Mesothelial cell of epicardium (in vitro differentiated cells): ENCODE data around the gene SMIM24. TPM values are rescaled to one million over a fixed set of nuclear protein-coding genes. Genes with fewer than 3 reads are reported as not detected.

ENCODE experiments used
- DNase-seq, 2 experiments: peaks; one replicate each; pipeline ENCODE4 v3.0.0; 2021; ENCODE audit warnings: low spot score in 2 of 2; ENCODE audit not compliant: unreplicated experiment in 2 of 2
- H3K27ac Mint-ChIP-seq: 2 replicates; pipeline ENCODE4 v1.8.0; 2021; ENCODE audit warnings: mixed read lengths
- H3K27me3 Mint-ChIP-seq: 2 replicates; pipeline ENCODE4 v1.8.0; 2021; ENCODE audit warnings: low read depth, mixed read lengths
- H3K36me3 Mint-ChIP-seq: 2 replicates; pipeline ENCODE4 v1.8.0; 2021; ENCODE audit warnings: mixed read lengths
- H3K4me1 Mint-ChIP-seq: 2 replicates; pipeline ENCODE4 v1.8.0; 2021; ENCODE audit warnings: mixed read lengths
- H3K4me3 Mint-ChIP-seq: 2 replicates; pipeline ENCODE4 v1.8.0; 2021; ENCODE audit warnings: mild to moderate bottlenecking, moderate library complexity, mixed read lengths
- H3K9me3 Mint-ChIP-seq: 2 replicates; pipeline ENCODE4 v1.8.0; 2021; ENCODE audit warnings: mixed read lengths
- total RNA-seq: library from RNA; stranded (reverse); gene quantifications from 3 replicates; pipeline ENCODE4 v1.2.1, GENCODE V29; 2021
- TF ChIP-seq, protein P1 (sequence below): fragments of 200-600 bp; sonication (generic); IDR thresholded peaks from one replicate; pipeline ENCODE4 v1.5.0; 2021; ENCODE audit warnings: antibody characterized with exemption; ENCODE audit not compliant: unreplicated experiment

Gene SMIM24
- total RNA-seq, 1 donor from 2014 or later = 0.60 TPM

DNA sequence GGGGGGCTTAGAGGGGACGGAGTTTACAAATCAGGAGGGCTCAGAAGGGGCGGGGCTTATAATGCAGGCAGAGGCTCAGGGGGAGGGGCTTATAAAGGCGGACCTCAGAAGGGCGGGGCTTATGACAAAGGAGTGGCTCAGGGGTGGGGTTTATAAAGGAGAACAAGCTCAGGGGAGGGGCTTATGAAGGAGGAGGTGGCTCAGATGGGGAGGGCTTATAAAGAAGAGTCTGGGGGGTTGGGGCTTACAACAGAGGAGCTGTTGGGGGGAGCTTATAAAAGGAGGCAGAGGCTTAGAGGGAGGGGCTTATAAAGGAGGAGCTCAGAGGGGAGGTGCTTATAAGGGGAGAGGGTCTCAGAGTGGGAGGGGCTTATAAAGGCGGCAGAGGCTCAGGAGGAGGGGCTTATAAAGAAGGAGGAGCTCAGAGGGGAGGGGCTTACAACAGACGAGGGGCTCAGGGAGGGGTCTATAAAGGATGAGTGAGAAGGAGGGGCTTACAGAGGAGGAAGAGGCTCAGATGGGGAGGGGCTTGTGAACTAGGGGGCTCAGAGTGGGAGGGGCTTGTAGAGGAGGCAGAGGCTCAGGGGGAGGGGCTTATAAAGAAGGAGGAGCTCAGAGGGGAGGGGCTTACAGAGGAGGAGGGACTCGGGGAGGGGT, 1.0 kb downstream of the SMIM24 start:
- TF ChIP-seq, protein P1, sequence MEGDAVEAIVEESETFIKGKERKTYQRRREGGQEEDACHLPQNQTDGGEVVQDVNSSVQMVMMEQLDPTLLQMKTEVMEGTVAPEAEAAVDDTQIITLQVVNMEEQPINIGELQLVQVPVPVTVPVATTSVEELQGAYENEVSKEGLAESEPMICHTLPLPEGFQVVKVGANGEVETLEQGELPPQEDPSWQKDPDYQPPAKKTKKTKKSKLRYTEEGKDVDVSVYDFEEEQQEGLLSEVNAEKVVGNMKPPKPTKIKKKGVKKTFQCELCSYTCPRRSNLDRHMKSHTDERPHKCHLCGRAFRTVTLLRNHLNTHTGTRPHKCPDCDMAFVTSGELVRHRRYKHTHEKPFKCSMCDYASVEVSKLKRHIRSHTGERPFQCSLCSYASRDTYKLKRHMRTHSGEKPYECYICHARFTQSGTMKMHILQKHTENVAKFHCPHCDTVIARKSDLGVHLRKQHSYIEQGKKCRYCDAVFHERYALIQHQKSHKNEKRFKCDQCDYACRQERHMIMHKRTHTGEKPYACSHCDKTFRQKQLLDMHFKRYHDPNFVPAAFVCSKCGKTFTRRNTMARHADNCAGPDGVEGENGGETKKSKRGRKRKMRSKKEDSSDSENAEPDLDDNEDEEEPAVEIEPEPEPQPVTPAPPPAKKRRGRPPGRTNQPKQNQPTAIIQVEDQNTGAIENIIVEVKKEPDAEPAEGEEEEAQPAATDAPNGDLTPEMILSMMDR = no peak
- Mint-ChIP-seq H3K27me3 (peaks cover 27% of the 10 kb centered on the region), H3K4me3 (no peak overlapping the region), H3K9me3 (no peaks in the 10 kb centered on the region), H3K27ac (no peak overlapping the region), H3K4me1 (no peaks in the 10 kb centered on the region), H3K36me3 (no peaks in the 10 kb centered on the region)
- DNase-seq = no peak

DNA sequence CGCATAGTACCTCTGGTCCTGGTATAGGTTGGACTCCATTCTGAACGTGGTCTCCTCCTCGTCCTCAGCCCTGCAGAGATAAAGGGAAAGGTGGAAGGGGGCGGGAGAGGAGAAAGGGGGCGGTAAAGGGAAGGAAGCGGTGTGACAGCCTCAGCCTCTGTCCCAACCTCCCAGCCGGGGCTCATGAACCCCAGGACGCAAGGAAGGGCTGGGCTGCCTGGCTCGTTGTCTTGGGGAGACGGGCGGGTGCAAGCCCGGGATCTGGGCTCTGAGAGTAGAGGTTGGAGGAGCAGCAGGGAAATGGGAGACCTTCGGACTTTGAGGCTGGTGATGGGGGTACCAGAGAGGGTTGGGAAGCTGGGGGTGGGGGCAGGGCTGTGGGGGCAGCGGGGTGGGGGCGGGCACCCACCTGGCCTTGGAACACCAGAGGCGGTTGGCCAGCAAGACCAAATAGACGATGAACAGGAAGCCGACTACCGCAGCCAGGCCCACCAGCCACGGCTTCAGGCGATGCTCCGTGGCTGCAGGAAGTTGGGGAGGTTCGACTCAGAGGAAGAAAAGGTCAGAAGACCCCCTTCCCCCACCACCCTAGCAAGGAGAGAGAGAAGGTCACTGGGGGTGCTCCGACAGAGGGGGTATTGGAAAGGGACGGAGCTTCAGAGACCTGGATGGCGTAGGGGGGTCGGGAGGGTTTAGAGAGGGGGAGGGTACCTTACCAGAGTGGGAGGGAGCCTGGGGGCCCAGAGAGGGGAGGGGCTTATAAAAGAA, 1.7 kb downstream of the SMIM24 start:
- peaks cover 30% of the 10 kb centered on the region for H3K27me3 Mint-ChIP-seq
- no peaks in the 10 kb centered on the region for H3K36me3 Mint-ChIP-seq
- H3K4me3 Mint-ChIP-seq = no peak overlapping the region
- no peaks in the 10 kb centered on the region for H3K4me1 Mint-ChIP-seq
- no peak overlapping the region for H3K27ac Mint-ChIP-seq
- no peak for DNase-seq
- TF ChIP-seq, protein P1 = no peak
- H3K9me3 Mint-ChIP-seq = no peaks in the 10 kb centered on the region

DNA sequence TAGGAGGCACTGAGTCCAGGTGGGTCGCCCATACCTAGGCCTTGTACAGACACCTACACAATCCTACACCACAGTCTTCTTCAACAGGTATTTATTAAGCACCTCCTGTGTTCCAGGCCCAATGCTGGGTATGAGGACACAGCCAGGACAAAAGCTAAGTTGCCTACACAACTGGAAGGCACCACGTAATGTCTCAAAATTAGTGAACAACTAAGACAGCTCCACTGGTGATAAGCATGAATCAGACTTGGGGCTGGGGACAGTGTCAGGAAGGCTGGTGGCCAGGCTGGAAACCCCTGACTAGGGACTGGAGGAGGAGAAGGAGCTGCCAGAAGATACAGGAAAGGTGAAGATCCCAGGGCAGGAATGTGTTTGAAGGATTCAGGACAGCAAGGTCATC, 2.4 kb downstream of the SMIM24 start:
- no peaks in the 10 kb centered on the region for H3K4me1 Mint-ChIP-seq

DNA sequence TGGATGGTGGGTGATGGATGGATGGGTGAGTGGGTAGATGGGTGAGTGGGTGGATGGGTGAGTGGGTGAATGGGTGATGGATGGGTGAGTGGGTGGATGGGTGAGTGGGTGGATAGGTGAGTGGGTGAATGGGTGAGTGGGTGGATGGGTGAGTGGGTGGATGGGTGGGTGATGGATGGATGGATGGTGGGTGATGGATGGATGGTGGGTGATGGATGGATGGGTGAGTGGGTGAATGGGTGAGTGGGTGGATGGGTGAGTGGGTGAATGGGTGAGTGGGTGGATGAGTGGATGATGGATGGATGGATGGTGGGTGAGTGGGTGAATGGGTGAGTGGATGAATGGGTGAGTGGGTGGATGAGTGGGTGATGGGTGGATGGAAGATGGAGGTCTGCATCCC, 2.8 kb downstream of the SMIM24 start:
- H3K4me3 Mint-ChIP-seq = no peak overlapping the region
- DNase-seq = no peak
- H3K27me3 Mint-ChIP-seq = peaks cover 28% of the 10 kb centered on the region
- no peak overlapping the region for H3K27ac Mint-ChIP-seq
- no peaks in the 10 kb centered on the region for H3K4me1 Mint-ChIP-seq
- TF ChIP-seq, protein P1 = no peak
- no peaks in the 10 kb centered on the region for H3K9me3 Mint-ChIP-seq
- H3K36me3 Mint-ChIP-seq = no peaks in the 10 kb centered on the region

More for the DNA sequence above, 2.4 kb downstream of the SMIM24 start:
- Mint-ChIP-seq H3K27ac (no peak overlapping the region), H3K36me3 (no peaks in the 10 kb centered on the region), H3K9me3 (no peaks in the 10 kb centered on the region), H3K27me3 (peaks cover 29% of the 10 kb centered on the region), H3K4me3 (no peak overlapping the region)
- no peak for DNase-seq
- TF ChIP-seq, protein P1 = no peak

DNA sequence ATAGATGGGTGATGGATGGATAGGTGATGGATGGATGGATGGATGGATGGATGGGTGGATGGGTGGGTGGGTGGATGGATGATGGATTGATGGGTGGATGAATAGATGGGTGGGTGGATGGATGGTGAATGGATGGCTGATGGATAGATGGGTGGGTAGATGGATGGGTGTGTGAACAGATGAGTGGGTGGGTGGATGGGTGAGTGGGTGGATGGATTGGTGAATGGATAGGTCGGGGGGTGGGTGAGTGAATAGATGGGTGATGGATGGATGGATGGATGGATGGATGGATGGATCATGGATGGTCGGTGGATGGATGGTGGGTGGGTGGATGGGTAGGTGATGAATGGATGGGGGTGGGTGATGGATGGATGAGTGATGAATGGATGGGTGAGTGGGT, 3.5 kb downstream of the SMIM24 start:
- peaks cover 22% of the 10 kb centered on the region for H3K27me3 Mint-ChIP-seq
- TF ChIP-seq, protein P1 = no peak
- H3K36me3 Mint-ChIP-seq = no peaks in the 10 kb centered on the region
- H3K27ac Mint-ChIP-seq = no peak overlapping the region
- DNase-seq = no peak
- H3K4me3 Mint-ChIP-seq = no peak overlapping the region
- H3K9me3 Mint-ChIP-seq = no peaks in the 10 kb centered on the region
- no peaks in the 10 kb centered on the region for H3K4me1 Mint-ChIP-seq
